Fibroblast of lung (primary cell): ENCODE results near the gene KIF20A.

Experiments
- CTCF ChIP-seq, 2 donors: IDR thresholded peaks in 1 of 2; conservative IDR thresholded peaks in 1 of 2; 1 replicate in 1 of 2; 2 replicates in 1 of 2; pipeline ENCODE4 v1.5.1; 2011 to 2012; ENCODE audit warnings: low read length in 2 of 2, control low read depth in 1 of 2, inconsistent platforms in 1 of 2, low read depth in 1 of 2, mild to moderate bottlenecking in 1 of 2
- EZH2 ChIP-seq: IDR thresholded peaks from 2 replicates; pipeline ENCODE4 v1.5.1; 2012; ENCODE audit warnings: low read length, control low read depth, mild to moderate bottlenecking; ENCODE audit errors: missing control alignments

DNA sequence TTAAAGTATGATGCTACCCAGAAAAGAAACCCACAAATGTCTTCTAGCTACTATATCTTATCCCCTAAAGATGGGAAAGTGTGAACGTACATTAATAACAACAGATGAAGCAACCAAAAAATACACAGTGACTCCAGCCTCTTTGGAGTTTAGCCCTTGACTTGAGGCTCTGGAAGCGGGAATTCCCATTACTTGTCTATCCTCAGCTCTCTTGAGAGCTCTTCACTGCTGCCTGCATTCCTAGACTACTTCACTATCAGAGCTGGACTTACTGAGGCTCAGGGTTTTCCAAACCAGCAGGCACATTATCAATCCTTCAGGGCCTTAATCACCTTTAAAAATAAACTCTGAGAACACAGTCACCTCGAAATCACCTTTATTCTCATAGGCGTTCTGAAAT, 38.6 kb upstream of the KIF20A start:
- no peak for TF ChIP-seq CTCF (conservative IDR thresholded peaks at IDR 0.05 in 1 of 2, IDR thresholded peaks at IDR 0.05 in 1 of 2; ENCODE audit: low read depth in 1 of 2, low read length in 2 of 2)
- no peak for TF ChIP-seq EZH2
